Neural cell (in vitro differentiated cells): ENCODE results near the gene SLC7A8.

Source experiments
- CTCF ChIP-seq: fragments of 450-650 bp; IDR thresholded peaks from 2 replicates; pipeline ENCODE4 v1.5.1; 2014; ENCODE audit warnings: antibody characterized with exemption, mild to moderate bottlenecking, moderate library complexity; ENCODE audit not compliant: poor library complexity, severe bottlenecking
- EZH2 ChIP-seq: fragments of 200-600, 300-800 bp; shearing (Covaris generic), sonication (generic); IDR thresholded peaks from 2 replicates; pipeline ENCODE4 v1.6.1; 2014; ENCODE audit warnings: antibody characterized with exemption, low read length, borderline replicate concordance, mild to moderate bottlenecking; ENCODE audit not compliant: insufficient read depth, poor library complexity, severe bottlenecking
- SMC3 ChIP-seq: fragments of 450-650 bp; conservative IDR thresholded peaks from 2 replicates; pipeline ENCODE4 v1.6.1; 2014; ENCODE audit warnings: antibody characterized with exemption, mild to moderate bottlenecking, moderate library complexity; ENCODE audit not compliant: poor library complexity

- TF ChIP-seq CTCF (no peak), EZH2 (no peak), SMC3 (no peak)
Observed at GRCh38 chr14:23113431-23114119, 69.9 kb downstream of the SLC7A8 start.
